IMR-90 (cell line): Measurements from ENCODE around the gene MICAL2.

Experiments used
- FOS ChIP-seq: fragments of 150-350 bp; IDR thresholded peaks from 2 replicates; pipeline ENCODE4 v1.6.1; 2016; ENCODE audit warnings: low read depth, low read length
- POLR2A ChIP-seq: IDR thresholded peaks from 2 replicates; pipeline ENCODE4 v1.6.1; 2012; ENCODE audit warnings: mild to moderate bottlenecking, low read depth, low read length
- RAD21 ChIP-seq: IDR thresholded peaks from 2 replicates; pipeline ENCODE4 v1.6.1; 2012; ENCODE audit warnings: low read length, improper control_type of control experiment
- RFX5 ChIP-seq: IDR thresholded peaks from 2 replicates; pipeline ENCODE4 v1.8.0; 2012; ENCODE audit warnings: low read depth, mild to moderate bottlenecking, low read length, moderate library complexity
- SMC3 ChIP-seq: fragments of 150-350 bp; IDR thresholded peaks from 2 replicates; pipeline ENCODE4 v1.6.1; 2016; ENCODE audit warnings: low read depth, mild to moderate bottlenecking, antibody characterized with exemption, low read length, moderate library complexity
- TF ChIP-seq, protein P1 (sequence below): conservative IDR thresholded peaks from 2 replicates; pipeline ENCODE4 v1.5.1; 2012; ENCODE audit warnings: mild to moderate bottlenecking, low read depth, low read length, improper control_type of control experiment
- TF ChIP-seq, protein P2 (sequence below): fragments of 150-350 bp; IDR thresholded peaks from 2 replicates; pipeline ENCODE4 v1.6.1; 2017; ENCODE audit warnings: mild to moderate bottlenecking, antibody characterized with exemption, low read length, low read depth

GRCh38 chr11:12222055-12222792 lies 111.8 kb downstream of the MICAL2 start:
- no peak for TF ChIP-seq POLR2A
- TF ChIP-seq, protein P1, sequence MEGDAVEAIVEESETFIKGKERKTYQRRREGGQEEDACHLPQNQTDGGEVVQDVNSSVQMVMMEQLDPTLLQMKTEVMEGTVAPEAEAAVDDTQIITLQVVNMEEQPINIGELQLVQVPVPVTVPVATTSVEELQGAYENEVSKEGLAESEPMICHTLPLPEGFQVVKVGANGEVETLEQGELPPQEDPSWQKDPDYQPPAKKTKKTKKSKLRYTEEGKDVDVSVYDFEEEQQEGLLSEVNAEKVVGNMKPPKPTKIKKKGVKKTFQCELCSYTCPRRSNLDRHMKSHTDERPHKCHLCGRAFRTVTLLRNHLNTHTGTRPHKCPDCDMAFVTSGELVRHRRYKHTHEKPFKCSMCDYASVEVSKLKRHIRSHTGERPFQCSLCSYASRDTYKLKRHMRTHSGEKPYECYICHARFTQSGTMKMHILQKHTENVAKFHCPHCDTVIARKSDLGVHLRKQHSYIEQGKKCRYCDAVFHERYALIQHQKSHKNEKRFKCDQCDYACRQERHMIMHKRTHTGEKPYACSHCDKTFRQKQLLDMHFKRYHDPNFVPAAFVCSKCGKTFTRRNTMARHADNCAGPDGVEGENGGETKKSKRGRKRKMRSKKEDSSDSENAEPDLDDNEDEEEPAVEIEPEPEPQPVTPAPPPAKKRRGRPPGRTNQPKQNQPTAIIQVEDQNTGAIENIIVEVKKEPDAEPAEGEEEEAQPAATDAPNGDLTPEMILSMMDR, result no peak
- TF ChIP-seq, protein P2, sequence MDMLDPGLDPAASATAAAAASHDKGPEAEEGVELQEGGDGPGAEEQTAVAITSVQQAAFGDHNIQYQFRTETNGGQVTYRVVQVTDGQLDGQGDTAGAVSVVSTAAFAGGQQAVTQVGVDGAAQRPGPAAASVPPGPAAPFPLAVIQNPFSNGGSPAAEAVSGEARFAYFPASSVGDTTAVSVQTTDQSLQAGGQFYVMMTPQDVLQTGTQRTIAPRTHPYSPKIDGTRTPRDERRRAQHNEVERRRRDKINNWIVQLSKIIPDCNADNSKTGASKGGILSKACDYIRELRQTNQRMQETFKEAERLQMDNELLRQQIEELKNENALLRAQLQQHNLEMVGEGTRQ, result no peak
- TF ChIP-seq FOS, result no peak
- TF ChIP-seq RAD21, result no peak
- TF ChIP-seq RFX5, result no peak
- no peak for TF ChIP-seq SMC3
